Right lobe of liver (tissue), 6 donors: ENCODE data around the gene GRB10. TPM values are rescaled to one million over a fixed set of nuclear protein-coding genes. Genes with fewer than 3 reads are reported as not detected.
"Not testable (repeated sequence)": the region's sequence is repeated elsewhere in the genome, so short reads cannot be mapped to it uniquely, and the experiment has no call there.

Experiments
- ATAC-seq, 4 donors: fragments of 200-7000 bp; cut with Tn5 transposase; one replicate each; pipeline ENCODE4 v1.9.1; 2020; ENCODE audit warnings: mild to moderate bottlenecking in 4 of 4, moderate library complexity in 4 of 4
- DNase-seq, 3 donors: peaks; one replicate each; pipeline ENCODE4 v3.0.0-alpha.2; 2020
- H3K27ac ChIP-seq, 3 donors: fragments of 200-600 bp; one replicate each; pipeline ENCODE4 v1.8.0; 2022
- H3K27me3 ChIP-seq, 2 donors: fragments of 200-600 bp; one replicate each; pipeline ENCODE4 v1.8.0; 2022
- H3K36me3 ChIP-seq, 4 donors: fragments of 200-600 bp; sonication (generic) in 1 of 4; one replicate each; pipeline versions ENCODE4 v1.5.1 to v1.8.0; 2017 to 2022; ENCODE audit warnings: control low read depth in 1 of 4
- H3K4me1 ChIP-seq, 4 donors: fragments of 200-600 bp; sonication (generic) in 1 of 4; one replicate each; pipeline versions ENCODE4 v1.5.1 to v1.8.0; 2017 to 2022; ENCODE audit warnings: control low read depth in 1 of 4
- H3K4me3 ChIP-seq, 3 donors: fragments of 200-600 bp; one replicate each; pipeline ENCODE4 v1.8.0; 2022
- H3K9me3 ChIP-seq, 4 donors: fragments of 200-600 bp; sonication (generic) in 1 of 4; one replicate each; pipeline versions ENCODE4 v1.5.1 to v1.8.0; 2017 to 2022; ENCODE audit warnings: control low read depth in 1 of 4
- CTCF ChIP-seq, 4 donors: fragments of 200-600 bp in 3 of 4; fragments of 450-650 bp in 1 of 4; IDR thresholded peaks; one replicate each; pipeline versions ENCODE4 v1.5.1 to v1.8.0; 2016 to 2022; ENCODE audit warnings: antibody characterized with exemption in 4 of 4, mild to moderate bottlenecking in 2 of 4
- POLR2A ChIP-seq: fragments of 450-650 bp; IDR thresholded peaks from one replicate; pipeline ENCODE4 v1.6.1; 2017; ENCODE audit warnings: antibody characterized with exemption, mild to moderate bottlenecking
- WGBS: methylation state at CpG from one replicate; pipeline ENCODE4 v1.1.6; 2018; ENCODE audit warnings: low coverage, low lambda C conversion rate; ENCODE audit not compliant: insufficient coverage; ENCODE audit errors: missing lambda C conversion rate; 5-methylcytosine and 5-hydroxymethylcytosine counted together
- intact Hi-C, 2 donors: fragments of 100-400 bp; cut with DNase I; formaldehyde crosslinking; loops; one replicate each; pipeline versions ENCODE4 v1.11.2 to v1.14.1; 2022
- total RNA-seq, 6 experiments: library from RNA; depleted of rRNA in 2 of 6; stranded (reverse); fragments of >200 nt in 2 of 6; fragmentation: NEBNext Ultra II Directional in 3 of 6; extraction: Animal tissue kit (Norgen Biotek cat#: 25700) in 3 of 6; gene quantifications; one replicate each; pipeline versions ENCODE4 v1.1.0 to v1.2.4, GENCODE V29; 2016 to 2023
- donor health status: DM: no; HTN: yes; CAD: no.
- donor health status: DM: no; HTN: no; CAD: no.
- donor health status: DM: no; HTN: no; CAD: no.
- donor health status: DM: no; HTN: yes; CAD: no.
- donor health status: DM: no; HTN: yes; CAD: no.

The GRB10 gene
- total RNA-seq, 6 experiments from 2014 or later: 24.9 to 55.5 (median 40.0) TPM

DNA sequence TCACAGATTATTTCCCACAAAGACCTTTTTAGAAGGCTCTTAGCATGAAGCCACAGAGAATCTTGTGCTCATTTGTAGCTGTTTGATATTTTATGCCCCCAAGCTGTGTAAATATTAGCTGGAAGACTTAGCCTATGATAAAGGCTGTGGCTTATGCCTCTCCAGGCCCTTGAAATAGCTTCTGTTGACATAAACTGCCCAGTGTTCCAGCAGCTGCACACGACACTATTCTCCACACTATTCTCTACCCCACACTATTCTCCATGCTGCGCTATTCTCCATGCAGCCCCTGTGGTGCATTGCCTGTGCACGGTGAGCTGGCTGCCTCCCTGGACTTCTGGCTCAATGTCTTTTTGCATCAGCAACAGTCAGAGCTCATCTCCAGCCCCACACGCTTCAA is 230.6 kb downstream of the GRB10 start:
- intact Hi-C loops: no loop called here
- TF ChIP-seq POLR2A (no peak), CTCF (IDR thresholded peaks at IDR 0.05) (no peak)
- no peak for DNase-seq
- Histone ChIP-seq H3K9me3 (no peaks in the 10 kb centered on the region), H3K27me3 (no peaks in the 10 kb centered on the region), H3K4me1 (peaks cover 0 to 23% (median 0%) of the 10 kb centered on the region in 4 donors), H3K36me3 (no peaks in the 10 kb centered on the region), H3K27ac (no peak overlapping the region), H3K4me3 (no peak overlapping the region)
- 87% methylated on average over 3 of the region's 4 CpGs for WGBS
- ATAC-seq: peak in 3 of 4 donors; percentile 21 to 36 (median 23)

DNA sequence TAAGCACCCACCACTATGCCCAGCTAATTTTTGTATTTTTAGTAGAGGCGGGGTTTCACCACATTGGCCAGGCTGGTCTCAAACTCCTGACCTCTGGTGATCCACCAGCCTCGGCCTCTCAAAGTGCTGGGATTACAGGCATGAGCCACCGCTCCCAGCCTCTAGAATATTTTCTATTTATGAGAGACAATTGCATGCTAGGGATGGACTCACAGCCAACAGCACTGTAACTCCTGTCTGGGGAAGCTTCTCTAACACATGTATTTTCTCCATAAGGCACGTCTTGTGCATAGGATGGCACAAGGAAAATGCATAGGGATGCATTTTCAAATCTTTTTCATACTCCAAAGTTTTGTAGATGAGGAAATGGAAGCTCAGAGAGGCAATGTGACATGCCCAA is 237.1 kb downstream of the GRB10 start:
- H3K9me3 ChIP-seq, intact Hi-C loops, H3K27ac ChIP-seq, ATAC-seq, H3K27me3 ChIP-seq, H3K4me1 ChIP-seq, H3K36me3 ChIP-seq, H3K4me3 ChIP-seq: not testable (repeated sequence)
- WGBS: 90% methylated on average over 1 of the region's 4 CpGs
- peak in 1 of 3 donors; percentile 10 for DNase-seq

- Histone ChIP-seq H3K27ac (no peak overlapping the region), H3K9me3 (no peaks in the 10 kb centered on the region), H3K4me3 (no peak overlapping the region), H3K36me3 (peaks cover 0 to 5% (median 0%) of the 10 kb centered on the region in 4 donors), H3K4me1 (no peaks in the 10 kb centered on the region), H3K27me3 (no peaks in the 10 kb centered on the region)
- ATAC-seq: no peak
- no peak for DNase-seq
- TF ChIP-seq POLR2A (no peak), CTCF (IDR thresholded peaks at IDR 0.05) (no peak)
- WGBS: 85% methylated on average over 6 of the region's 6 CpGs
- intact Hi-C loops: no loop called here
These were observed 237.7 kb downstream of the GRB10 start for GRCh38 chr7:50544992-50545391.

DNA sequence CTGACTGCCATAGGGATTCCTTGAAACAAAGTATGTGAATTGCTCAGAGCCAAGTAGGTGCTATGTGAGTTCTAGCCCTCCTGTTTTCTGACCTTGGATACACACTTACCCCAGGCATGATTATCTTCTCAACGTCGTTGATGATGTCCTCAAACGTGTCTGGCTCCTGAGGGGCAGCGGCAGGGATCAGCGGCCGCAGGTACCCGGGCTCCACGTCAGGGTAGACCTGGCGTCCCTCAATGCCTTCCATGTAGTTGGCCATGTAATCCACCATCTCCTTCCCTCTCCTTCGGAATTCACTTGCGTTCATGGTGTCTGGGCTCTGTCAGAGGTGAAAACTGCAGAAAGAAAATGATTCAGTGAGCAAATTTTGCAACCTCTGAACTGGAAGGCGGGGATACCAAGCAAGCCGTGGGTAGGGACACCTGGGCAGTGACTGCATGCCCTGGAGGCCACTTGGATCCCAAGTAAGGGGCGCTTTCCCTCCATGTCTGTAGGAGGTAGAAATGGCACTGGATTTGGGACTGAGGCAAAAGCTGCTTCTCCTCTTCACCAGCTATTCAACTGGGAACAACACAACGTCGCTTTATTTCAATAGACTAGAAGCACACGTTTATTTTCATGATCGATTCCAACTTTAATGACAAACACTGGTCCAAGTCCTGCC is 238.8 kb downstream of the GRB10 start:
- Histone ChIP-seq H3K4me3 (no peak overlapping the region), H3K27me3 (no peaks in the 10 kb centered on the region), H3K9me3 (no peaks in the 10 kb centered on the region), H3K36me3 (peaks cover 0 to 5% (median 0%) of the 10 kb centered on the region in 4 donors), H3K4me1 (no peaks in the 10 kb centered on the region), H3K27ac (no peak overlapping the region)
- DNase-seq (no peak), ATAC-seq (no peak)
- TF ChIP-seq CTCF (IDR thresholded peaks at IDR 0.05) (no peak), POLR2A (no peak)
- intact Hi-C loops: no loop called here
- 88% methylated on average over 11 of the region's 18 CpGs for WGBS

DNA sequence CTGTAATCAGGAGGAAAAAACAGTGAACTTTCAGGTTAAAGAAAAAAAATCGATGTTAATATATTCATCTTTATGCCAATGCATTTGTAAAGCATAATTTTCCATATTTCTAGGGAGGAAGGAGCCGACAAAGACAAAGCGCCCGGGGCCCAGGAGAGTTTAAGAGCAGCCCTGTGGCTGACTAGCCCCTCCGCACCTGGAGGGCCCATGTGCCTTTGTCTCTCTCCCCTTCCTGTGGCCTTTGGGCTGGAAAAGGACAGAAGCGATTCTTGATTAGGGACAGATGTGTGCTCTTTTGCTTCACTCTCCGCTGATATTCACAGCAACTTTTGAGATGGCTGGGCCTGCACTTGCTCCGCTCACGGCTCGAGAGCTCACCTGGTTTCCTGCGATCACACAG is 240.6 kb downstream of the GRB10 start:
- no peaks in the 10 kb centered on the region for H3K27me3 ChIP-seq
- DNase-seq: no peak
- TF ChIP-seq POLR2A: no peak
- no peak for TF ChIP-seq CTCF (IDR thresholded peaks at IDR 0.05)
- 79% methylated on average over 8 of the region's 11 CpGs for WGBS
- peaks cover 0 to 5% (median 0%) of the 10 kb centered on the region in 4 donors for H3K36me3 ChIP-seq
- intact Hi-C loops: no loop called here
- no peaks in the 10 kb centered on the region for H3K4me1 ChIP-seq
- no peak overlapping the region for H3K4me3 ChIP-seq
- no peaks in the 10 kb centered on the region for H3K9me3 ChIP-seq
- no peak for ATAC-seq
- no peak overlapping the region for H3K27ac ChIP-seq
